Stimulated activated CD8-positive, alpha-beta memory T cell treated with anti-CD3 and anti-CD28 coated beads, Interleukin-7, amount 100 ng/mL, for 4 hours (primary cell): ENCODE measurements around the gene PRRX2.

ENCODE experiments used
- DNase-seq, 2 donors: peaks; one replicate each; pipeline ENCODE4 v3.0.0-alpha.2; 2020; ENCODE audit warnings: low read depth in 2 of 2

PRRX2 gene

DNA sequence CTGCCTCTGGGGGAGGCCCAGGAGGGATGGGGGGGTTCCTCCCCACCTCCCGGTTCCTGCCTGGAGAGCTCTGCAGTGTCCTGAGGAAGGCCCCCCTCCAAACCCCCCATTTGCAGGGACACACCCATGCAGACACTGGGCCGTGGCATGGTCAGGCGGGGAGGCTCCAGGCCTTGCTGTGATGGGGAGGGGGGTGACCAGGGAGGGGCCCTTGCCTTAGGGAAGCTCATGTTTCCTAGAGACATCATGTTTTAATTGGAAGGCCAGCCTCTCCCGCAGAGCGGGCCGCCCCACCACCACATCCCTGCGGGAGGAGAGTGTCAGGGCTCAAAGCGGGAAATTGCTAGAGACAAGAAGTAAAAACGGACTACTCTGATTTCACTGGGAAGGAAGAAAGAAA lies 12.0 kb downstream of the PRRX2 start:
- DNase-seq = no peak

DNA sequence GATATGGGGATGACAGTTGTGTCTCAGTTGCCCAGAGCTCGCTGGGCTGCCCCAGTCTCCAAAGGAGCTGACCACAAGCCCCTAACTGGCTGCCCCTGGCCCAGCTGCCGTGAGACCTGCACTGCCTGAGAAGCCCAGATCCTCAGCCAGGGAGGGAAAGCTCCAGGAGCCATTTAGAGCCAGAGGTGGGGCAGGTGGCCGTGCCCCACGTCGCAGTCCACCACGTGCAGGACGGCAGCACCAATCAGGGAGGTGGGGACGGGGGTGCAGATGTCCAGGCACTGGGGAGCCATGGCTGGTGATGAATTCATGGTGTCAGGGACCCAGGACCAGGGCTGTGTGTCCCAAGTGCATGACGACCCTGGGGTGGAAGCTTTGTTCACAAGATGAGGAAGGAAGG lies 13.4 kb downstream of the PRRX2 start:
- DNase-seq = no peak

DNA sequence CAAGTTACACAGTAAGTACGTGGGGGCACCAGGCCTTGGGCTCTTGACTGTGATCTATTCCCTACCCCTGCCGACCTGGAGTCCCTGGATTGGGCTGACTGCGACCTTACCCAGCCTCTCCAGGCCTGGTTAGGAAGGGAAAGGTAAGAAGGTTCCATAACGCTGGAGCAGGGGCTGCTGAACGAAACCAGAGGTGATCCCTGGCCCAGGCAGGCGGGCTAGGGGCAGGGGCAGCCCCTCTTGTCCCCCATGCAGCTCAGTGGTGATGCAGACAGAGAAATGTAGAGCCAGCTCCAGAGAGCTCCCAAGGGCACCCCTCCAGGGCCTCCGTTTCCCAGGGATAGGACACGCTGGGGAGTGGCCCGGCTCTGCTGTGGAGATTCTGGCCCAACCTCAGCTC lies 14.1 kb downstream of the PRRX2 start:
- DNase-seq = no peak

DNA sequence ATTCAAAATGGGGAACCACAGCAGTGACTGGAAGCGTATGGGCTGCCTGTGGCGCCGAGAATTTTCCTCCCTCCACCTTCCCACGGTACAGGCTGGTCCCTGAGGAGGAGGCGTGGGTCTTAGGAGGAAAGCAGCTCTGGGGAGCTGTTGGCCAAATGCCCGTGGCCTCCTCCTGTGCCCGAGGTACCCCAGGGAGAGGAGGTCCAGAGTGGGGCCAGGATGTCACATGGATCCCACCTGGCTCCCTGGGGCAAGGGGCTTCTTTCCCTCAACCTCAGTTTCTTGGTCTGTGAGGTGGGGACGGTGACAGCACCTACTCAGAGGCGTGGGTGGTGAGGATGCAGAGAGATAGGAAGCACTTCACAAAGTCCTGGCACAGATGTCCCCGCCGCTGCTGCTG lies 16.5 kb downstream of the PRRX2 start:
- no peak for DNase-seq

DNA sequence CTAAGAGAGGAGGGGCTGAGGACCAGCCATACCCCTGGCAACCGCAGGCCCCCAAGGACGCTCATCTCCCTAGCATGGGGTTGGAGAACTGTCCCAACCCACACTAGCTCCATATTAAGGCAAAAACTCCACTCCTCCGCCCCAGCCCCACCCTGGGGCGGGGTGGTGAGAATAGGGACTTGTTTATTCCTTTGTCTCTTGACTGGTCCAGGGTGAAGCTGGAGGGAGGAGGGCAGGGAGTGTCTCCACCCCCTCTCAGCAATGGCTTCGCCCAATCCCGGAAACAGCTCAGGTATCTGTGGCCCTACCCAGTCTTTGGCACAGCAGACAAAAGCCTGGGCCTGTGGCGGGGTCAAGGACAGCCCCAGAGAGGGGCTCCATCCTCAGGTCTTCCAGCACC lies 16.9 kb downstream of the PRRX2 start:
- no peak for DNase-seq

DNA sequence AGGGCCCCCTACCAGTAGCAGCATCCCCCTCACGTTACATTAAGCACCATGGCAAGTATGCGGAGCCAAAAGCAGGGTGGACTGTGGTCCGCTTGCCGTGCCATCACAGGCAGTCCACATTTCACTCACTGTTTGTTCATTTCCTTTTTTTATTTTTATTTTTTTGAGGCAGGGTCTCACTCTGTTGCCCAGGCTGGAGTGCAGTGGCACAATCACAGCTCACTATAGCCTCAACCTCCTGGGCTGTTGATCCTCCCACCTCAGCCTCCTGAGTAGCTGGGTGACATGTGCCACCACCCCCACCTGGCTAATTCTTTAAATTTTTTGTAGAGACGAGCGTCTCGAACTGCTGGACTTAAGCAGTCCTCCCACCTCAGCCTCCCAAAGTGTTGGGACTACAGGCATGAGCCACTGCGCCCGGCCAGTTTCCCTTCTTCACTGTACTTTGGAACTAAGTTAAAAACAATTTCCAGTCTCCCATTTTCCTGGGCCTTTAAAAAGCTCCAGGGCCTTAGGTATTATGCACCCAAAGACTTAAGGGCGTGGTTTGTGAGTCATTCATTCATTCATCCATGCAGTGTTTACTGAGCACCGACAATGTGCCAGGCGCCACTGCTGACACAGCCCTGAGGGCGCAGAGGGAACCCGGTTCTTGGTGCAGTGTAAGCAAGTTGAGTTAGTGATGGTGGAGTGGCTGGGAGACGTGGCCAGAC lies 19.9 kb downstream of the PRRX2 start:
- DNase-seq = no peak

DNA sequence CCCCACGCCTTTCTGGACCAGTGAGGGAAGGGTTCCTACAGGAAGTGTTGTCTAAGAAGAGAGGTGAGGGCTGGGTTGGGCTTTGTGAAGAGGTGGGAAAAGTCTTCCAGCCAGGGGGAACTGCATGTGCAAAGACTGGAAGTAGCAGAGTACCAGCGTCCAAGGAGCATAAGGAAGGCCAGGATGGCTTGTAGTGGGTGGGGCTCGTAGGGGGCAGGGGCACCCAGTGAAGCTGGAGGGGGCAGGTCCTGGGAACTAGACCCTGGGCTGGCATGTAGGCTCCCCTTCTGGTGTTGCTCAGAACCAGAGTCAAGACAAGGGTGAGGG lies 20.4 kb downstream of the PRRX2 start:
- no peak for DNase-seq

DNA sequence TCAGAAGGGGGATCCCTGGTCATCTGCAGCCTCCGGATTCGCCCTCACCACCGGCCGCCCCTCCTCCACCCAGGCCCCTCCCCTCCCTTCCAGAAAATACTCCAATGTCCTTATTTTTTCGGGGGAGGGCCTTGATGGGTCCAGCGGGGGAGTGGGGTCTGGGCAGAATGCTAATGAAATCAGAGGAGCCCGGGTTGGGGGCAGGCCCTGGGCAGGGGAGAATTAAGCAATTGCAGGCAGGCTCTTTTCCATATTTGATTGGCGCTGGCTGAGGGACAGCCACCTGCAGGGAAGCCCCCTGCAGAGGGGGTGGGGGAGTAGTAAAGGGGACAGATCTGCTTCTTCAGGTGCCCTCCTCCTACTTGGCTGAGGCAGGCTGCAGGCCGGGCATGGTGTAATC lies 21.3 kb downstream of the PRRX2 start:
- DNase-seq = no peak

DNA sequence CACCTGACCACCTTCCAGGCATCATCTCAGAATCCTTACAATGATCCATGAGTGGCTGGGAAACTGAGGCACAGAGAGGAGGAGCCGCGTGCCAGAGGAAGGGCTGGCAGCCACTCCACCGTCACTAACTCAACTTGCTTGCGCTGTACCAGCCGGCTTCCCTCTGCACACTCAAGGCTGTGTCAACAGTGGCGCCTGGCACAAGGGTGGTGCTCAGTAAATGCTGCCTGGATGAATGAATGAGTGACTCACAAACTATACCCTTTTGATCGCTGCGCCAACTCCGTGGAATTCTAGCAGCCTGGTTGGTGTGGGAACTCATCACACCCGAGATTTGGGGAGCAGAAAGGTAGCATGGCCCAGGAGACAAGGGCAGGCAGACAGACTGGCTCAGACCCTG lies 21.9 kb downstream of the PRRX2 start:
- DNase-seq = no peak

DNA sequence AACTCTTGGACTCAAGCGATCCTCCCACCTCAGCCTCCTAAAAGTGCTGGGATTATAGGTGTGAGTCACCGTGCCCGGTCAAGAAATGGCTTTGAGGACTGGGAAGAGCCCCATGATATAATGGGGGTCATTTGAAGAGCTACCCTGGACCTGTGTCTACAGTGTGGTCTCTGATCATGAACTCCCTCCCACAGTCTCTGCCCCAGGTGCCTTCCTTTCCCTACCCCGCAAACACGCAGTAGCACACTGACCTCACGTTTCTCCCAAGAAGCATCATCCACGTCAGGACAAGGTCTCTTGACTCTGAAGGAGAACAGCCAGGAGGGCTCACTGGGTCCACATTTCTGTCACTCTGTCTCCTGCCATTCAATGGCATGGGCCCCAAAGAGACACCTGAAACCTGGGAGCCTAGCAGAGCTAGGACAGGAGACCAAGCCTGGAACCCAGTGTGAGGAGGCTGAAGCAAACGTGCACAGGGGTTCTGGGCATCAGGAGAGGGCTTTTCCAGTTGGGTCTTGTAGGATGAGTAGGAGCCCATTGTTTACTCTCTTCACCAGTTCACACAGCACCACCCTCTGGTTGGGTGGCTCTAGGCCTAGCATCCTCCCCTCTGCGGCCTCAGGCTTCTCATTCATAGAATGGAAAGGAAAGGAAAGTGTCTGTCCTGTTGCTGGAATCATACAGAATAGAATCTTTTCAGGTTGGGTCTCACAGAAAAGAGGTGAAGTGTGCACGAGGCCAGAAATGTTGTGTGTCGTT lies 23.0 kb downstream of the PRRX2 start:
- DNase-seq = no peak

DNA sequence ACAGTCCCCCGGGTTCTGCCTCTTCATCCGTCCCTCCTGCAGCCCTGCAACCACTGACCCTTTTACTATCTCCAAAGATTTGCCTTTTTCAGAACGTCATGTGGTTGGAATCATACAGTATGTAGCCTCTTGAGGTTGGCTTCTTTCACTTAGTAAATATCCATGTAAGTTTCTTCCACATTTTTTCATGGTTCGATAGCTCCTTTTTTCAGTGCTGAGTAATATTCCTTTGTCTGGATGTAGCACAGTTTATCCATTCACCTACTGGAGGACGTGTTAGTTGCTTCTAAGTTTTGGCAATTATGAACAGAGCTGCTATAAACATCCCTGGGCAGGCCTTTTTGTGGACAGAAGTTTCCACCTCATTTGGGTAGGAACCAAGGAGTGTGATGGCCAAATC lies 27.1 kb downstream of the PRRX2 start:
- DNase-seq = no peak

DNA sequence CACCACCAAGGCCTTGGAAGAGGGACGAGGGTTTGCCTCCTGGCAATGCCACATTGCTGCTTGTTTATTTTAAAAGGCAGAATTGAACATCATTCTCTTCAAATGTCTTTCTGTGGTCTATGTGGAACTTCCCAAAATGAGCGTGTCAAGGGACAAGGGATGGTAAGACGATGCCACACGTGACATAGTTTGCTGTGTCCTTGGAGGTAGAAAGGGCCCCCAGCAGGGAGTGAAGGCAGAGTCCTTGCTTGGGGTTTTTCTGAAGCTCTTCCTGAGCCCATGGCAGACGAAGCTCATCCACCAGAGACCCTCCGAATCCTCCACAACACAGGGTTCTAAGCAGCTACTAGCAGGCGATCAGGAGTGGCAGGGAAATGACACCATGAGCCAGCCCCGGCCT lies 28.3 kb downstream of the PRRX2 start:
- no peak for DNase-seq

DNA sequence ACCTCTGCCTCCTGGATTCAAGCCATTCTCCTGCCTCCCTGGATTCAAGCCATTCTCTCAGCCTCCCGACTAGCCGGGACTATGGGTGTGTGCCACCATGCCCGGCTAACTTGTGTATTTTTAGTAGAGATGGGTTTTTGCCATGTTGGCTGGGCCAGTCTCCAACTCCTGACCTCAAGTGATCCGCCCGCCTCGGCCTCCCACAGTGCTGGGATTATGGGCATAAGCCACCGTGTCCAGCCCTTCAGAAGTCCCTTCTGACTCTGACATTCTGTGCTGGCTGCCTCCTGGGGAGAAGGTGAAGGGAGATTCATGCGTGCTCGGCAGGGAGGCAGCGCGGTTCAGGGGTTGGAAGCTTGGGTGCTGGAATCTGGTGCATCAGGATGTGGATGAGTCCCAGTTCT lies 28.8 kb downstream of the PRRX2 start:
- no peak for DNase-seq

DNA sequence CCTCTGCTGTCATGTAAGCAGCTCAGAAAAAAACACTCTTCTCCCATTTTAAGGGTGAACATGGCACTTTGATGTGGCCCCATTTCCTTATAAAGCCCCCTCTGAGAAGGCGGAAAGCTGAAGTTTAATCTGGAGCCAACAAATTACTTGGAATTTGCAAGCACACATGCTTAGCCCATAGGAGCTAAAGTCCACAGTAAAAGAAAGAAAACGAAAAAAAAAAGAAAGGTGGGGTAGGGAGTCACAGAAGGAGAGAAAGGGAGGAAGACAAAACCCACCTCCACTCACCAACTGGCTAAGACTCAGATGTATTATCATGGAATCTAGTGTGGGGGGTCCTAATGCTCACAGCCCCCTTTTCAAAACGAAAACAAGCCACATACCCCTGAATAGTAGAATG lies 30.4 kb downstream of the PRRX2 start:
- no peak for DNase-seq

DNA sequence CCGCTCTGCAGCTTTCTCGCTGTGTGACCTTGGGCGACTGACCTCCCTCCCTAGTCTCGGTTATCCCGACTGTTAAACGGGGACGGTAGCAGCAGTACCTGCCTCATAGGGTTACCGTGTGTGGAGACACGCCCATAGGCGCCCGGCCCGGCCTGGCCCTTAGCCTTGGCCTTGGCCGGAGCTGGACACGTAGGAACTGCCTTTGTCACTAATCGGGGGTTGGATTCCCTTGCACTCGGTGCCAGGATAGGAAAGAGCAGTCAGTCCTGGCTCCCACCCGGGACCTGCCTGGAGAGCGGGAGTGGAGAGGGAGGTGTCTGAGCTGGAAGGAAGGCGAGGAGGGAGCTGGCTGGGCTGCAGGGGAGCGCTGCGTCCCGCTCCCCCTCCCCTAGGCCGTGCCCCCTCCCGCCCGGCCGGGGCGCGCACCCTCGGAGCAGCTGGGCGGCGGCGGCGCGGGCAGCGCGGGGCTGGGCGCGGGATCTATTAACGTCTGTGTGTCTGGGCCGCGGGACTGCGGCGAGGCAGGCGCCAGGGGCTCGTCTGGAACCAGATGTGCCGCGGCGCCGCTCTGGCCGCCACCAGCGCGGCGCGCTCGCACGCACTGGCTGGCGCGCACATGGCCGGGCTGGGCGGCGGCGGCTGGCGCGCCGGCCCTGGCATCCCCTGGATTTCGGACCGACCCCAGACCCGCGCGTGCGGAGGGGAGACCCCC lies 31.7 kb downstream of the PRRX2 start:
- no peak for DNase-seq

DNA sequence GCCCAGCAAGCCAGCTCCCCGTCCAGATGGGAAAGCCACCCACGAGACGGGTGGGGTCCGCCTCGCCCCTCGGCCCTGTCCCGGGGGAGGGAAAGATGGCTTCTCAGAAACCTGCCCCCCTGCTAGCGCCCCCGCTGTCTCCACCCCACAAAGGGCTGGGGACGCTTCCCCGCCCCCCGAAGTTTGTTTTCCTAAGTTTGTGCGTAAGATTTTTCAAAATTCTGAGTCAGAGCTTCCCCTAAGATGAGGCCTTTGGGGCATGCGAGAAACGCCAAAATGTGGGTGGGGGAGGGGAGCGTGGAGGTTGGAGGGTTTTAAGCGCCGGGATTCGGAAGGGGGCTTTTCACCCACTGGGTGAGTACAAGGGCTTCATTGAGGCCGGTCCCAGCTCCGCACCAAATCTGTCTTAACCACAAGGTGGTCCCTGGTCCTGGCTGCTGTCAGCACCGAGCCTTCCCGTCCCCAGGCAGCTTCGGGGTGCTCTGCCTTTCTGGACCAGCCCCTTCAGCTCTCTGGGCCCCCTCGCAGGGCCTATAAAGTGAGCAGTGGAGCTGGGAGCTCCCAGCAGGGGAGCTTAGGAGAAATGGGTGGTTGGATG lies 32.3 kb downstream of the PRRX2 start:
- peak; percentile 31 to 52 for DNase-seq

DNA sequence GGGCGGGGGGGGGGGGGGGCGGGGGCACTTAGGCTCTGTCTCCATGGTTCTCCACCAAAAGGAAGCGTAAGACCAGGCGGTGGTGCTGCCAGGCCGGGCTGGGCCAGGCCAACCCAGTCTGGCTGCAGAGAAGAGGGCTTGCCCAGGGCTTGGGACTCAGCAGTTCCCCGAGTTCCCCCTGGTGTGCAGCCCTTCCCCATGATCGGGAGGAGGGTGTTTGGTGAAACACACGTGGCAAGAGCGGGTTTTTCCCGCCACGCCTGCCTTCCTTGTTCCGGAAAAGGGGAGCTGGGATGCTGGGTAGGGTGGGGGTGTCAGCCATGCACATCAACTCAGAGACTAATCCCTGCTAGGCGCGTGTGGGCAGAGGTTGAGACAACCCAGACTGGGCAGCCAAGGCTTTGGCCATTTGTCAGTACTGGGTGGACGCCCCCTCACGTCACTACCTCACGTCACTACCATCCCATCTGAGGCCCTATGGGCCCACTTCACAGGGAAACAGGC lies 32.9 kb downstream of the PRRX2 start:
- DNase-seq = no peak

DNA sequence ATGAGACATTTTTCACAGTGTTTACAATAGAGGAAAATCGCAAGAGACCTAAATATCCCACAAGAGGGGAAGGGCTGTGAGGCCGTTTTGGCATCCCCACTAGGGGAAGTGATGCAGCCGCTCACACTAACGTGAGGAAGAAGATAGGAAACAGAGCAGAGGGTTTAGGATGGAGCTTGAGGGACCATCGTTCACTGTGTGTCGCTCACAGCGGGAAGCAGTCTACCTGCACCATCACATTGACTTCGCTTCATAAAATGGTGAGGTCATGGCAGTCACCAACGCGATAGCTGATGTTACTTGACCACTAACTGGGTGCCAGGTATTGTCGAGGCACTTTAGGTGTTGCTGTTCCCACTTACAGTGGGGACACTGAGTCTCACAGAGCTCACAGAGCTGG lies 35.6 kb downstream of the PRRX2 start:
- no peak for DNase-seq

DNA sequence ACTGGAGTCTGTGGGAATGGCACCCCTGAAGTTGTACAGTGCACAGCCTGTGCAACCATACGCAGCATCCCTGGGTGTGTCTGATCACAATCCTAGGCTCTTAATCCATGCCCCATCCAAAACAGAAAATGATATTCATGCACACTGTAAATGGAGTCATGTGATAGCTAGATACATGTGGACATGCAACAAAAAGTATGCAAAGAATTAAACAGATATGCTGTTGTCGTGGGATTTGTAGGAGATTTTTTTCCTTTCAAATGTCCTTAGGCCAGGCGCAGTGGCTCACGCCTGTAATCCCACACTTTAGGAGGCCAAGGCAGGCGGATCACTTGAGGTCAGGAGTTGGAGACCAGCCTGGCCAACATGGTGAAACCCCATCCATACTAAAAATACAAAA lies 36.1 kb downstream of the PRRX2 start:
- DNase-seq = no peak

DNA sequence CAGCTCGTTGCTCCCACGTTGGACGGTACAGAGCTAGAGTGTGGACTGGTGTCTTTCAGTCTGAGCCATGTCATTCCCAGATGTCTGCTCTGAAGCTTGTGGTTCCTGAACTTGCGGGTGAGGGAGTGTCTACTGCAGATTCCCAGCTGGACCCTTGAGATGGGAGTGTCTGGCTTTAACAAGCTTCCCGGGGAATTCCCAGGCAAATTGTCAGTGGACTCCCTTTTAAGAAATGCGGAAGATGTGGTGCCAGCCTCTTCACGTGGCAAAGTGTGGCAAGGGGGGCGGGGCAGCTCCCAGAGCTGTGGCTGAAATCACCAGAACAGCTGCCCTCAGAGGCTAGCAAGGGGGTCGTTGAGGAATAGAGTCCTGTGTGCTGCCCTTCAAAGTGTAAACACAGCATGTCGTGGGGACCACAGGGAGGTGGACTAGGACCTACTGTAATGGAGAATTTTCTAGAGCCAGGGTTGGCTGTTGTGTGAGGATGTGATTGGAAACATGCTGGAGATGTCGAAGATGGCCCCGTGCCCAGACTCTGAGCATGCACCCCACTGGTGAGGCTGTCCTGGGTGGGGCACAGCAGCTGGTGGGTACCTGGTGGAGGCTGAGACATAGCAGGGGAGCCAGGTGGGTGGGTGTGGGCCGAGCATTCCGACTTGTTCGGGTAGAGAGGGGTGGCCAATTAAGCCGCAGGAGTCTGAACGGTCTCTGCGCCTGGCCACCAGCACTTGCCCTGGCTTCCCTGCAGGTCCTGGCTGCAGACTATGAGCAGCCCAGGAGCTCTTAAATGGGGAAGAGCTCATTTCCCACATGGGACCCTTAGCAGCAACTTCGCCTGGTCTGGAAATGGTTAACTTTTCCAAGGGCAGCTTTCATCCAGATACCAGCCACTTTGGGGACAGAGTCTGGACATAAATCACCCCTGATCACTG lies 37.4 kb downstream of the PRRX2 start:
- DNase-seq = no peak

DNA sequence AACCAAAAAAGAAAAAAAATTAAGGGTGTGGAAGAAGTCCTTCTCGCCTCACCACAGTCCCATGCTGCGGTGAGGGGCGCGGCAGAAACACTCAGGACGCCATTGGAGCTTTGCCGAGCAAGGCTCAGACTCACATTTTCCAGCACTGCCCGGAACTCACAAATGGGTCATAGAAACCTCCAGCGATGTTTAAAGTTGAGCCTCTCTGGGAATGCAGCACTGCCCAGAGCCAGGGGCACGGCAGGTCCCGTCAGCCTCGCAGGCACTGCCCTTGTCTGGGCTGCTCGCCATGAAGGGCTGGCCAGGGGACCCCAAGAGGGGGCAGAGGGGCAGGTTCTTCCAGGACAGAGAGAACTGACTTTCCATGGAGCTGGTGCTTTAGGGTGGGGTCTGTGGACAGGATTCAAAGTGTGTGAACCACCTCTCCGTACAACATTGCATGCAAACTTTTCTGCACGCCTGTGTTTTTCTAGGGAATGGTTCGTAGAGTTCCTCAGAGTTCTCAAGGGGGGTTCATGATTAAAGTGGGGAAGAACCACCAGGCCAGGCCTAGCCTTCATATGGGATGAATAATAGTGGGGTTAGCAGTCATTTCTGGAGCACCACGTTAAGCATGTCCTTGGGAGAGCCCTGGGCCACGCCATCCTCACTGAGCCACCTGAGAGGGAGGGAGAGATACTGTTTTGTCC lies 38.4 kb downstream of the PRRX2 start:
- DNase-seq = no peak
